Motor neuron (in vitro differentiated cells): ENCODE measurements around the gene RERE. TPM values are rescaled to one million over a fixed set of nuclear protein-coding genes. Genes with fewer than 3 reads are reported as not detected.
"Not testable (repeated sequence)": the region's sequence is repeated elsewhere in the genome, so short reads cannot be mapped to it uniquely, and the experiment has no call there.

Source experiments
- ATAC-seq, 8 experiments: fragments of 200-7000 bp; cut with Tn5 transposase; replicated peaks in 6 of 8; 2 replicates each; pipeline ENCODE4 v1.8.0; 2021; ENCODE audit warnings: mild to moderate bottlenecking in 8 of 8, moderate library complexity in 8 of 8
- H3K27ac ChIP-seq, 2 donors: fragments of 250-450 bp; sonication (Bioruptor Pico); 2 replicates each; pipeline ENCODE4 v1.9.0; 2021; ENCODE audit warnings: antibody characterized with exemption in 2 of 2, mild to moderate bottlenecking in 2 of 2, moderate library complexity in 1 of 2
- H3K4me1 ChIP-seq, 2 donors: fragments of 250-450 bp; sonication (Bioruptor Pico); replicated peaks in 1 of 2; 2 replicates each; pipeline ENCODE4 v1.6.1; 2021; ENCODE audit warnings: antibody characterized with exemption in 2 of 2, mild to moderate bottlenecking in 2 of 2, moderate library complexity in 1 of 2
- H3K4me3 ChIP-seq, 5 donors: fragments of 250-450 bp; sonication (Bioruptor Pico); 2 replicates each; pipeline ENCODE4 v1.9.0; 2021; ENCODE audit warnings: antibody characterized with exemption in 5 of 5, mild to moderate bottlenecking in 5 of 5, moderate library complexity in 4 of 5
- WGBS, 10 experiments: fragments of 450-650 bp; shearing (Covaris generic); methylation state at CpG; one replicate each; pipeline ENCODE4 v1.0.0; 2022; 5-methylcytosine and 5-hydroxymethylcytosine counted together
- in situ Hi-C, 9 experiments: fragments of 400-800 bp; cut with MboI; loops; one replicate each; pipeline ENCODE4 v1.15.0; 2021; ENCODE audit warnings: low sequenced_read_pairs in 9 of 9, low pct_unique_long_range_greater_than_20kb in 2 of 9; ENCODE audit not compliant: unreplicated experiment in 9 of 9
- total RNA-seq, 8 experiments: library from RNA; unstranded; fragments of 300-600 nt; gene quantifications; 2 replicates each; pipeline versions ENCODE4 v1.2.3 to v1.2.4, GENCODE V29; 2022

Gene RERE
- total RNA-seq, 8 experiments from 2014 or later = 17.8 to 576 (median 111) TPM

DNA sequence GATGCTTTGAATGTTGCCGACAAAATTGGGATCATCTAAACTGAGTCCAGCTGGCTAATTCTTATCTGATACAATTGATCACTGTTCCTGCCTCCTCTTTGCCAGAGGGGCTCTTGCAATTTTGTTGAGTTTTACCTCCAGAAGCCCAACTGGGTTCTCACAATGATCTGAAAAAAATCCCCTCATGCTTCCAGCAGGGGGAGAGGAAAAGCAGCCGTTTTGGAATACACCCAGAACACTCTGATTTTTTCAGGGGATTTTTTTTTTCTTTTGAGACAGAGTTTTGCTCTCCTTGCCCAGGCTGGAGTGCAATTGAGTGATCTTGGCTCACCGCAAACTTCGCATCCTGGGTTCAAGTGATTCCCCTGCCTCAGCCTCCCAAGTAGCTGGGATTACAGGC lies 13.9 kb upstream of the RERE start:
- in situ Hi-C loops = loop anchor here in 4 of 9 experiments (25.0 kb wide), 1 partner anchor 269 kb away; no protein-coding TSS in a partner anchor

DNA sequence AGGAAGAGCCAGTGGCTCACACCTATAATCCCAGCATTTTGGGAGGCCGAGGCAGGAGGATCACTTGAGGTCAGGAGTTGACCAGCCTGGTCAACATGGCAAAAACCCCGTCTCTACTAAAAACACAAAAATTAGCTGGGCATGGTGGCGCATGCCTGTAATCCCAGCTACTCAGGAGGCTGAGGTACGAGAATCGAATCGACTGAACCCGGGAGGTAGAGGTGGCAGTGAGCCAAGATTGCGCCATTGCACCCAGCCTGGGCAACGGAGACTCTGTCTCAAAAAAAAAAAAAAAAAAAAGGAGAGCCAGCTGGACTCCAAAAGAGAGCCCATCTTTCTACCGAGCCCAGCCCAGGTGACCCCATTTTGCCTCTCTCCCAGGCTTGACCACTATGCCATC lies 13.3 kb upstream of the RERE start:
- not testable (repeated sequence) for ATAC-seq, H3K27ac ChIP-seq, H3K4me3 ChIP-seq
- WGBS, 10 experiments = 72 to 100% (median 90%) methylated on average over 1 to 10 of the region's 10 CpGs; no CpG with 5 or more reads in 3 of the 10 experiments
- in situ Hi-C loops = loop anchor here in 4 of 9 experiments (25.0 kb wide), 1 partner anchor 268 kb away; no protein-coding TSS in a partner anchor
- peaks cover 9 to 13% of the 10 kb centered on the region in 2 donors for H3K4me1 ChIP-seq

More for the DNA sequence above, 13.9 kb upstream of the RERE start:
- Histone ChIP-seq H3K27ac (no peak overlapping the region), H3K4me1 (peaks cover 14 to 15% of the 10 kb centered on the region in 2 donors), H3K4me3 (no peak overlapping the region)
- no peak for ATAC-seq
- WGBS, 10 experiments = 10 to 100% (median 75%) methylated on average over 1 to 4 of the region's 4 CpGs; no CpG with 5 or more reads in 2 of the 10 experiments

DNA sequence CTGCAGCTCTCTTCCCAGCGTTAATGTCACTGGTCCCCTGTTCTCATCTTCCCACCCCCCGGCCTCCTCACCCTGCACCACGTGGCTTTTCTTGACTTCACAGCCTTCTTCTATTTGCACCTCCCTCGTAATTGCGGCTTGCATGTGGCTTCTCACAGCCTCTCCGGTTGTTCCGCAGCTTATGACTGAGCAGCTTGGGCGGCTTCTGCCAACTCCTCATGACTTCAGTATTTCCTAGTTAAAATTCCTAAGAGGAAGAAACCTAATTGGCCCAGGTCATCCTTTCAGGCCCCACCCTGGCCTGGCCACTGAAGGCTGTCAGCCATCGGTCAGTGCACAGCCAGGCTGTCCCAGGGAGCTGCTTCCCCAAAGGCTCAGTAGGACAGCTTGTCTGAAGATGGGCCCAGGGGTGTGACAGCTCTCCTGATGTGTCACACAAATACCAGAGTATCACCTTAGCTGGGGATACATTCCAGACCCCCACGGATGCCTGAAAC lies 8.6 kb upstream of the RERE start:
- in situ Hi-C loops = loop anchor here in 4 of 9 experiments (25.0 kb wide), 1 partner anchor 264 kb away; no protein-coding TSS in a partner anchor
- peak in 6 of 8 experiments; percentile 7 to 86 (median 49) for ATAC-seq
- Histone ChIP-seq H3K4me3 (no peak overlapping the region), H3K4me1 (peaks cover 15 to 19% of the 10 kb centered on the region in 2 donors), H3K27ac (peak overlapping the region in 1 of 2 donors; percentile 16)
- WGBS, 10 experiments = 0 to 90% (median 60%) methylated on average over 1 to 10 of the region's 10 CpGs; no CpG with 5 or more reads in 1 of the 10 experiments

DNA sequence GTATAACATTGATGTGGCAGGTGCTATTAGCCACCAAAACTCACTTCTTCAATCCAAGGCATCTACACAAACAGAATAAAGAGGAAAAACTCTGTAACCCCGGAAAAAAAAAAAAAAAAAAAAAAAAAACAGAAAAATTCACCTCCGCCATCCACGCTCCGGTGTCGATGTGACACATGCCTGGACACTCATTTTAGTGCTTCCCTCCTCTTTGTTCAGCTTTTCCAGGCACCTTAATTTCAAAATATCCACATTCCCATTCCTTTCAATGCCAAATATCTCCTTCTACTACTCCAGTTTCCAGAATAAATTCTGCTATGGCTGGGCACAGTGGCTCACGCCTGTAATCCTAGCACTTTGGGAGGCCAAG lies 5.8 kb upstream of the RERE start:
- Histone ChIP-seq H3K27ac (no peak overlapping the region), H3K4me3 (no peak overlapping the region), H3K4me1 (peaks cover 11 to 14% of the 10 kb centered on the region in 2 donors)
- in situ Hi-C loops = no loop called here
- no peak for ATAC-seq
- 3 to 97% (median 83%) methylated on average over 1 to 6 of the region's 6 CpGs for WGBS, 10 experiments

DNA sequence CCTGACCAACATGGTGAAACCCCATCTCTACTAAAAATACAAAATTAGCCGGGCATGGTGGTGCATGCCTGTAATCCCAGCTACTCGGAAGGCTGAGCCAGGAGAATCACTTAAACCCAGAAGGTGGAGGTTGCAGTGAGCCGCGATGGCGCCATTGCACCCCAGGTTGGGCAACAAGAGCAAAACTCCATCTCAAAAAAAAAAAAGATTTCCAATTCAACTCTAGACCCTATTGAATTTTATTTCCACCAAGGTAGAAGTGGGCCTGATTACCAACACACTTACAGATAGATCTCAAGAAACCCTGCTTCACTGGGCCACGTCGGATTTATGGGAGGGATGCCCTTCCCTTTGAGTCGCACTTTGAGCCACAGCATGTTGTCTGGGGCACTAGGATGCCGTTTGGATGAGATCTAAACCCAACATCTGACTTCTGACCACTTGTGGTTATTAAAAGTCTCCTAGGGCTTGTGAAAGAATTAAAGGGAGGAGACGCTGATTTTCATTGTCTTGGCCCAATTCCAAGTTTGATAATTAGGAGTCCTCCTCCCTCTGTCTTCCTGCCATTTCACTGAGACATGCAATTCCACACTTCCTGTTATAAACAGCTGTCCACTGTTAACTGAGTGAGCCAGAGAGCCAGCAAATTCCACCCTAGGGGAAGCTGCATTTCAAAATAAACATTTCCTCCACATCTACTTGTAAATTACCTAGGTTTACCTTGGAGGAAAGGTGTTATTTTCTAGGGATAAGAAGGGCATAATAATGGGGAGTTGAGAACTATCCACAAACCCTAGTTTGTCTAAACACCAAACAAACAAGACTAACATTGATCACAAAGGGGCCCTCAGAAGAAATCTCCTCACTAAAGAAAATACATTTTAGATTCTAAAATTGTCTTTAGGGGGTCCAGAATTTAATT lies 5.2 kb upstream of the RERE start:
- no peak overlapping the region for H3K27ac ChIP-seq
- ATAC-seq = peak in 4 of 8 experiments; percentile 13 to 61 (median 49)
- WGBS, 10 experiments = 0 to 87% (median 58%) methylated on average over 1 to 10 of the region's 10 CpGs; no CpG with 5 or more reads in 2 of the 10 experiments
- in situ Hi-C loops = no loop called here
- peaks cover 11 to 14% of the 10 kb centered on the region in 2 donors for H3K4me1 ChIP-seq
- no peak overlapping the region for H3K4me3 ChIP-seq

DNA sequence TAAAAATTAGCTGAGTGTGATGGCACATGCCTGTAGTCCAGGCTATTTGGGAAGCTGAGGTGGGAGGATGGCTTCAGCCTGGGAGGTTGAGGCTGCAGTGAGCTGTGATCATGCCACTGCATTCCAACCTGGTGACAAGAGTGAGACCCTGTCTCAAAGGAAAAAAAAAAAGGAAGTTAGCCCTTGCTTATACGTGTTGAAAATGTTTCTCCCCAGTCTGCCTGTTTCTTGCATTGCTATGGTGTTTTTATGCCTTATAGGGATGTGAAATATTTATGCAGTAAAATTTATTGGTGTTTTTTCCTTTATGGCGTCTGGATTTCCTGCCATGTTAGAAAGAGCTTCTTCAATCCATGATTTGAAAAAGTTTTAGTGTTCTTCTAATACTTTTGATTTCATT lies 3.6 kb upstream of the RERE start:
- WGBS, 10 experiments = 26 to 83% (median 50%) methylated on average over 1 to 2 of the region's 2 CpGs; no CpG with 5 or more reads in 1 of the 10 experiments
- no peak overlapping the region for H3K4me3 ChIP-seq
- H3K27ac ChIP-seq = no peak overlapping the region
- no peak for ATAC-seq
- in situ Hi-C loops = no loop called here
- peaks cover 11 to 13% of the 10 kb centered on the region in 2 donors for H3K4me1 ChIP-seq

DNA sequence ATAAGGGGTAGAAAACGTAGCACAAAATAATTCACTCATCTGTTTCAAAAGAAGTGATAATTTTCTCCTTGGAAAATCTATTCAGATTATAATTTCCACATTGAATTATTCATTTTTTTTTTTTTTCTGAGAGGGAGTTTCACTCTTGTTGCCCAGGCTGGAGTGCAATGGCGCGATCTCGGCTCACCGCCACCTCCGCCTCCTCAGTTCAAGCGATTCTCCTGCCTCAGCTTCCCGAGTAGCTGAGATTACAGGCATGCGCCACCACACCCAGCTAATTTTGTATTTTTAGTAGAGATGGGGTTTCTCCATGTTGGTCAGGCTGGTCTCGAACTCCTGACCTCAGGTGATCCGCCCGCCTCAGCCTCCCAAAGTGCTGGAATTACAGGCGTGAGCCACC lies 1.3 kb upstream of the RERE start:
- ATAC-seq, in situ Hi-C loops: not testable (repeated sequence)
- H3K4me3 ChIP-seq = peak overlapping the region; percentile 58 to 95 (median 82)
- 0 to 93% (median 60%) methylated on average over 1 to 7 of the region's 13 CpGs; no CpG with 5 or more reads in 3 of the 10 experiments for WGBS, 10 experiments
- H3K27ac ChIP-seq = peak overlapping the region; percentile 7 to 96
- H3K4me1 ChIP-seq = peaks cover 18 to 20% of the 10 kb centered on the region in 2 donors

DNA sequence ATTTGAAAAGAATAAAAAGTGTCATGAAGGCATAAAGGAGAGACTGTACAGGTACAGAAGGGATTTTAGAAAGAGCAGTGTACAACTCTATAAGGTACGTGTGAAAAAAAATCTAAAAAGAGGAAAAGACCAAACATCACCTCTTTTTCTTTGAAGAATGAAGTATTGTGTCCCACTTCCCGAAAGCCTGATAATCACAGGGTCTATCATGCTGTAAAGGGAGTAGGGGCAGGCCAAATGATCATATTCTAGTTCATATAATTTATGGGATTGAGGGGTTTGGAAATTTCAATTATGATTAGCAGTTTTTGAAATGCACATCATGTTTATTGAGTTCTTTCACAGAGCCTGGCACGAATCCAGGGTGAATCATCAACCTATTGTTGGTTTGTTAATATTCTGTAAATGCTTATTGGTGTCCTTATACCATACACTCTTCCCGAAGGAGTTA lies 910 bp upstream of the RERE start:
- Histone ChIP-seq H3K4me1 (peaks cover 18 to 20% of the 10 kb centered on the region in 2 donors), H3K4me3 (peak overlapping the region; percentile 58 to 95 (median 82)), H3K27ac (peak overlapping the region; percentile 90 to 96)
- ATAC-seq = peak in 2 of 8 experiments; percentile 1 to 2
- WGBS, 10 experiments = 0 to 57% (median 1%) methylated on average over 1 to 4 of the region's 4 CpGs
- in situ Hi-C loops = no loop called here

DNA sequence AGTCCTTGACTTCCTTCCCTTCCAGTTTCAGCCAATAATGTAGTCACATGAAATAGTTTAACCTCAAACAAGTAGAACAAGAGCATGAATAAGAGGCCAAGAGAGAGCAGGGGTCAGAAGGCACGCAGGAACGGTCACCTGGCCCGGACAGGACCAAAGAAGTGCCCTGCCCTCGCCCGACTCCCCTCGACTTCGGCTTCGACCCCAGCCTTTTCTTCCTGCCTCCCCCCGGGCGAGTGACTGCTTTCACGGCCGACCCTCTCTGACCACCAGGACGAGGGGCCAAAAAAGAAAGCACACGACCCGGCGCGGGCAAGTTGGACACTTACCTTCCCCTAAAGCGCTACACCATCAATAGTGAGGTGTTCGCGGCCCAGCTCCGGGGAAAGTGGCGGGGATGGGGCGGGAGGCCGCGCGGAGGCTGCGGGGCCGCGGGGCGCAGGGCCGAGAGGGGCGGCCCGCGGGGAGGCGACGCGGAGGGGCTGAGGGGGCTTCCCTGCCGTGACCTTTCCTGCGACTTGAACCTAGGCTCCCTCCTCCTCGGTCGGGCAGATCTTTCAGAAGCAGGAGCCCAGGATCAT lies 519 bp downstream of the RERE start:
- peak overlapping the region; percentile 58 to 95 (median 82) for H3K4me3 ChIP-seq
- H3K4me1 ChIP-seq = peaks cover 8 to 20% of the 10 kb centered on the region in 2 donors
- peak overlapping the region; percentile 90 to 93 for H3K27ac ChIP-seq
- ATAC-seq = peak; percentile 6 to 20 (median 10)
- in situ Hi-C loops = no loop called here
- 0 to 8% (median 0%) methylated on average over 1 to 26 of the region's 41 CpGs; no CpG with 5 or more reads in 3 of the 10 experiments for WGBS, 10 experiments

DNA sequence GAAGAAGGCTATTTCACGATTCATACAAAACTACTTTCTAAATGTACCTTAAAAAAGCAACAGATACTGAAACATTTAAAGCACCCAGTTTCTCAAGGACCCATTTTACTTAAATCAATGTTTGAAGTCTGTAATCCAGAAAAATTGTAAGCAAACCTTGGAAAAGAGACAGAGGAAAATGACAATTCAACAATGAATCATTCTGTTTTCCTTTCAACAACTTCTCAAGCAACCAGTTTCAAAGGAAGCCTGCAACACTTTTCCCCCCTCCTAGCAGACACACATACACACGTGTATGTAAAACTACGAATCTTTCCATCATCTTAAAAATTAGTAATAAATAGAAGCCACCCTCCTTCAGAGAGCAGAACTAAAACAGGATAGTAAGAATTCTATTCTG lies 1.2 kb downstream of the RERE start:
- H3K27ac ChIP-seq = peak overlapping the region; percentile 90 to 93
- no peak for ATAC-seq
- in situ Hi-C loops = no loop called here

DNA sequence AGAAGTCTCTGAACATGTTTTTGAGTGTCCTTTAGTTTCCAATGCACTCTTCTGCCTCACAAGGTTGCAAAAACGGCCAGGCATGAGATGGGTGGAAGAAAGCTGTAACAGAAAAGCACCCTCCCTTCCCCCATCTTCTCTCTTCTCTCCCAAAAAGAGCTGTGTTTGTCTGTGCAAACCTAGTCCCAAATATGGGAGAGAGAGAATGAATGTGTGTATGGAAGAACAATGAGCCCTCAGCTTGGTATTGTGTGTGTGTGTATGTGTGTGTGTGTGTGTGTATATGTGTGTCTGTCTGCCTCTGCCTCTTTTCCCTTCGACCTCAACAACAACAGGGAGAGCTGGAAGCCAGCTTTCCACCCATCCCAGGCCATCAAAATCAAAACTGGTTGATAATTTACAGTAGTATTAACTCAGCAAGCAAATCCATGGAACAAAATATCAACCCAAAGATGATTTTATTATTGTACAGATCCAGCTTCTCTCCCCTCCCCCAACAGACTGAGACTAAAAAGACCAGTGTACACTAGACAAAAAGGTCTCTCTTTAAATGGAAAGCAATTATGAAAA lies 1.8 kb downstream of the RERE start:
- peak overlapping the region; percentile 58 to 95 (median 82) for H3K4me3 ChIP-seq
- ATAC-seq = no peak
- WGBS, 10 experiments = 0% methylated on average over 1 to 2 of the region's 2 CpGs; no CpG with 5 or more reads in 5 of the 10 experiments
- H3K27ac ChIP-seq = peak overlapping the region; percentile 90 to 93
- peaks cover 12 to 20% of the 10 kb centered on the region in 2 donors for H3K4me1 ChIP-seq
- in situ Hi-C loops = no loop called here

More for the DNA sequence above, 1.2 kb downstream of the RERE start:
- 0 to 8% (median 0%) methylated on average over 1 to 3 of the region's 3 CpGs for WGBS, 10 experiments
- Histone ChIP-seq H3K4me3 (peak overlapping the region; percentile 58 to 95 (median 82)), H3K4me1 (peaks cover 12 to 20% of the 10 kb centered on the region in 2 donors)

DNA sequence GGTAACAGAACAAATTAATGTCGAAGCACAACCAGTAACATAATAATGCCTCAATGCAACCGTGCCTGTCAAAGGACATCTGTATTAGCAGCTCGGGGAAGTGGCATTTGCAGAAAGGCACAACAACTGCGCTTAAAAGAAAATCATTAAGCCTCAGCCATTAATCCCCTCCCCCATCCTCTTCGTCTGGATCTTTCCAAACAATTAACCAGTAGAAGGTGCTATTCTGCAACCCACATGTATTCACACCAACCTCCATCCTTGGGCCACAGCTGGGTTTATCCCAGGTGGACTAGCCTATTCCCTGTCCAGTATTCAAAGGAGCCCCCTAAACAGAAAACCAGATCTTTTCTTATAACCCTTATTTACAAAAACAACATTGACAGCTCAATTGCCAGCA lies 2.6 kb downstream of the RERE start:
- in situ Hi-C loops = no loop called here
- Histone ChIP-seq H3K4me1 (peaks cover 12 to 20% of the 10 kb centered on the region in 2 donors), H3K27ac (peak overlapping the region; percentile 90 to 93), H3K4me3 (peak overlapping the region; percentile 58 to 95 (median 82))
- peak in 1 of 8 experiments; percentile 12 for ATAC-seq
- 0 to 71% (median 15%) methylated on average over 1 to 5 of the region's 5 CpGs; no CpG with 5 or more reads in 1 of the 10 experiments for WGBS, 10 experiments
